HEK293T (cell line): ENCODE measurements around the gene DAPK1.

Experiments
- ARNT ChIP-seq: fragments of 450-650 bp; IDR thresholded peaks from 2 replicates; pipeline ENCODE4 v1.6.1; 2017; ENCODE audit warnings: mild to moderate bottlenecking
- BHLHE40 ChIP-seq: fragments of 450-650 bp; IDR thresholded peaks from 2 replicates; pipeline ENCODE4 v1.6.1; 2016; ENCODE audit warnings: mild to moderate bottlenecking, moderate library complexity, borderline replicate concordance
- ELF4 ChIP-seq: fragments of 450-650 bp; IDR thresholded peaks from 2 replicates; pipeline ENCODE4 v1.6.1; 2017; ENCODE audit warnings: antibody characterized with exemption
- FOXA1 ChIP-seq: fragments of 450-650 bp; IDR thresholded peaks from 2 replicates; pipeline ENCODE4 v1.6.1; 2016; ENCODE audit warnings: mild to moderate bottlenecking
- FOXK2 ChIP-seq: fragments of 450-650 bp; IDR thresholded peaks from 2 replicates; pipeline ENCODE4 v1.6.1; 2016; ENCODE audit warnings: mild to moderate bottlenecking
- FOXM1 ChIP-seq: fragments of 450-650 bp; IDR thresholded peaks from 2 replicates; pipeline ENCODE4 v1.6.1; 2017; ENCODE audit warnings: mild to moderate bottlenecking, borderline replicate concordance
- HDGF ChIP-seq: fragments of 450-650 bp; IDR thresholded peaks from 2 replicates; pipeline ENCODE4 v1.6.1; 2017; ENCODE audit warnings: antibody characterized with exemption, borderline replicate concordance
- LEF1 ChIP-seq: fragments of 450-650 bp; IDR thresholded peaks from 2 replicates; pipeline ENCODE4 v1.6.1; 2017; ENCODE audit warnings: mild to moderate bottlenecking, borderline replicate concordance
- NFRKB ChIP-seq: fragments of 450-650 bp; IDR thresholded peaks from 2 replicates; pipeline ENCODE4 v1.6.1; 2016; ENCODE audit warnings: mild to moderate bottlenecking, moderate library complexity
- SP1 ChIP-seq: fragments of 450-650 bp; IDR thresholded peaks from 2 replicates; pipeline ENCODE4 v1.6.1; 2017
- SUZ12 ChIP-seq: fragments of 450-650 bp; IDR thresholded peaks from 2 replicates; pipeline ENCODE4 v1.6.1; 2016; ENCODE audit warnings: mild to moderate bottlenecking
- TARDBP ChIP-seq: fragments of 450-650 bp; IDR thresholded peaks from 2 replicates; pipeline ENCODE4 v1.6.1; 2016
- ZNF384 ChIP-seq: fragments of 450-650 bp; IDR thresholded peaks from 2 replicates; pipeline ENCODE4 v1.6.1; 2016
- TF ChIP-seq, protein P1 (sequence below): fragments of 450-650 bp; IDR thresholded peaks from 2 replicates; pipeline ENCODE4 v1.6.1; 2016

DNA sequence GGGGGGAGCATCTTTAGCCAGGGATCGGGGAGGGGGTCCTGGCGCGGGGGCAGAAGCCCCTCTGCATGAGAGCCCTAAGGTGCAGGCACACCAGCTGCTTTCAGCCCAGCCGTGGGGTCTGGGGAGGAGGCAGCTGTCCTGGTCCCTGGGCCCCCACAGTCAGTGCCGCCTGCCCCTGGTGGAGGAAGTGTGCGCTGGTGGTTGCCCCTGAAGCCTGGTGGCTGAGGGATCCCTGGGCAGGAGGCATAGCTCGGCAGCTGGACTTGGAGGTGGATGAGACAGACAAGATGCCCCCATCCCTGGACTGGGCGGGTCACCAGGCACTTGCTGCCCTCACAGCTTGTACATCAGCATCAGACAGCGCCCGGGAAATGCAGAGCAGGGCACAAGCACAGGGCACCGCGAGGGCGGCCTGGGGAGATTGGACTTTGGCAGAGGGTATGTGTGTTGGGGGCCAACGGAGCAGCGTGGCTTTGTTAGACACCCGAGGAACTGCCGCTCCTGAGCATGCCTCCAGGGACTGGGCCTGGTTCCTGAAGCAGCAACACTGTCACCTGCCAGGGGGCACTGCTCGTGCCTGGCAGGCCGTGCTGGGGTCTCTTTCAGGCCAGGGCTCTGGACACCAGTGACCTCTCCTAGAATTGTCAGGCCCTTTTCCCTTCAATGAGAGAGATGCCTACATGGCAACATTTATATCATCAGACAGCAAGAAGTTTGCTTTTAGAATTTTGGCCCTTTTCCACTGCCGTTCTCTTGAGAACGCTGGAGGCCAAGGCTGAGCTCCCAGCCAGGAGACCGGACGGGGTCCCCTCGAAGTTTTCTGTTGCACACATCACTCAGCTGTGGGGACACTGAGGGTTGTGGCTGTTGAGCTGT is 186.3 kb downstream of the DAPK1 start:
- TF ChIP-seq TARDBP = no peak
- no peak for TF ChIP-seq NFRKB
- TF ChIP-seq, protein P1, sequence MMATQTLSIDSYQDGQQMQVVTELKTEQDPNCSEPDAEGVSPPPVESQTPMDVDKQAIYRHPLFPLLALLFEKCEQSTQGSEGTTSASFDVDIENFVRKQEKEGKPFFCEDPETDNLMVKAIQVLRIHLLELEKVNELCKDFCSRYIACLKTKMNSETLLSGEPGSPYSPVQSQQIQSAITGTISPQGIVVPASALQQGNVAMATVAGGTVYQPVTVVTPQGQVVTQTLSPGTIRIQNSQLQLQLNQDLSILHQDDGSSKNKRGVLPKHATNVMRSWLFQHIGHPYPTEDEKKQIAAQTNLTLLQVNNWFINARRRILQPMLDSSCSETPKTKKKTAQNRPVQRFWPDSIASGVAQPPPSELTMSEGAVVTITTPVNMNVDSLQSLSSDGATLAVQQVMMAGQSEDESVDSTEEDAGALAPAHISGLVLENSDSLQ = no peak
- no peak for TF ChIP-seq ELF4
- no peak for TF ChIP-seq LEF1
- no peak for TF ChIP-seq HDGF
- no peak for TF ChIP-seq BHLHE40
- no peak for TF ChIP-seq FOXM1
- no peak for TF ChIP-seq ZNF384
- TF ChIP-seq SUZ12 = no peak
- TF ChIP-seq SP1 = no peak
- TF ChIP-seq FOXA1 = no peak
- no peak for TF ChIP-seq FOXK2
- TF ChIP-seq ARNT = no peak
